B cell (primary cell): Measurements from ENCODE around the gene CDC26. TPM values are rescaled to one million over a fixed set of nuclear protein-coding genes. Genes with fewer than 3 reads are reported as not detected.
A peak's percentile ranks its signal among the peaks of the same experiment; 100 is the strongest.

ENCODE experiments used
- ATAC-seq: fragments of 200-7000 bp; cut with Tn5 transposase; one replicate; pipeline ENCODE4 v1.10.0; 2021; ENCODE audit warnings: low read depth, mild to moderate bottlenecking, moderate number of reproducible peaks, moderate library complexity
- CTCF ChIA-PET: fragments of 350-600 bp; sonication (Branson Sonifier 250); formaldehyde crosslinking; loops from one replicate; lab custom pipeline; 2021; ENCODE audit warnings: antibody characterized with exemption, inconsistent platforms; lab: Charles Lee
- POLR2A ChIA-PET: fragments of 350-600 bp; sonication (Branson Sonifier 250); formaldehyde crosslinking; loops from one replicate; lab custom pipeline; 2021; ENCODE audit warnings: antibody characterized with exemption; lab: Charles Lee
- DNase-seq: peaks from one replicate; pipeline ENCODE4 v3.0.0; 2013
- H2AFZ ChIP-seq: 2 replicates; pipeline ENCODE4 v1.6.1; 2012; ENCODE audit warnings: mild to moderate bottlenecking, low read depth, low read length; ENCODE audit not compliant: insufficient read depth, poor library complexity, severe bottlenecking
- H3K27ac ChIP-seq, 2 donors: 1 replicate in 1 of 2; 2 replicates in 1 of 2; pipeline ENCODE4 v1.5.1; 2012 to 2013; ENCODE audit warnings: low read length in 2 of 2, mild to moderate bottlenecking in 2 of 2, moderate library complexity in 1 of 2
- H3K27me3 ChIP-seq, 4 experiments: fragments of 200-600 bp in 1 of 4; sonication (generic) in 1 of 4; replicated peaks in 1 of 4; 1 replicate in 2 of 4; 2 replicates in 2 of 4; pipeline versions ENCODE4 v1.6.1 to v1.7.0; 2013 to 2016; ENCODE audit warnings: low read length in 3 of 4, mild to moderate bottlenecking in 2 of 4, mixed read lengths in 1 of 4, moderate library complexity in 1 of 4; ENCODE audit not compliant: insufficient read depth in 4 of 4, control insufficient read depth in 3 of 4; ENCODE audit errors: control extremely low read depth in 1 of 4
- H3K36me3 ChIP-seq, 2 experiments: replicated peaks in 1 of 2; 1 replicate in 1 of 2; 2 replicates in 1 of 2; pipeline versions ENCODE4 v1.6.1 to v1.7.1; 2013; ENCODE audit warnings: low read length in 1 of 2; ENCODE audit not compliant: insufficient read depth in 2 of 2, control insufficient read depth in 1 of 2; ENCODE audit errors: control extremely low read depth in 1 of 2, extremely low read depth in 1 of 2
- H3K4me1 ChIP-seq, 2 donors: fragments of 200-600 bp in 1 of 2; sonication (generic) in 1 of 2; 1 replicate in 1 of 2; 2 replicates in 1 of 2; pipeline versions ENCODE4 v1.5.1 to v1.6.1; 2013 to 2017; ENCODE audit warnings: low read length in 2 of 2; ENCODE audit not compliant: control insufficient read depth in 2 of 2, insufficient read depth in 2 of 2
- H3K4me2 ChIP-seq: replicated peaks from 2 replicates; pipeline ENCODE3; 2012; ENCODE audit warnings: mild to moderate bottlenecking, low read depth, low read length; ENCODE audit not compliant: poor library complexity, severe bottlenecking
- H3K4me3 ChIP-seq, 5 experiments: fragments of 200-600 bp in 1 of 5; sonication (generic) in 1 of 5; 1 replicate in 3 of 5; 2 replicates in 2 of 5; pipeline versions ENCODE4 v1.5.1 to v1.7.0; 2011 to 2016; ENCODE audit warnings: low read length in 4 of 5, mild to moderate bottlenecking in 4 of 5, low read depth in 2 of 5, control low read depth in 1 of 5, moderate library complexity in 1 of 5; ENCODE audit not compliant: insufficient read depth in 1 of 5; ENCODE audit errors: control extremely low read depth in 1 of 5, extremely low read depth in 1 of 5
- H3K79me2 ChIP-seq: fragments of 200-600 bp; sonication (generic); one replicate; pipeline ENCODE4 v1.6.0; 2016; ENCODE audit warnings: low read length; ENCODE audit not compliant: control insufficient read depth, insufficient read depth
- H3K9ac ChIP-seq: fragments of 200-600 bp; sonication (generic); 2 replicates; pipeline ENCODE4 v1.6.1; 2017; ENCODE audit warnings: mild to moderate bottlenecking, low read length, moderate library complexity
- H3K9me3 ChIP-seq, 3 donors: one replicate each; pipeline versions ENCODE4 v1.6.1 to v1.7.1; 2013; ENCODE audit warnings: low read length in 2 of 3; ENCODE audit not compliant: control insufficient read depth in 2 of 3, insufficient read depth in 1 of 3; ENCODE audit errors: control extremely low read depth in 1 of 3
- H4K20me1 ChIP-seq: 2 replicates; pipeline ENCODE4 v1.6.0; 2012; ENCODE audit warnings: mild to moderate bottlenecking, low read length; ENCODE audit not compliant: insufficient read depth, control insufficient read depth, poor library complexity, severe bottlenecking
- H3K27ac Mint-ChIP-seq: one replicate; pipeline ENCODE4 v1.8.0; 2021; ENCODE audit warnings: mixed read lengths
- H3K27me3 Mint-ChIP-seq: one replicate; pipeline ENCODE4 v1.8.0; 2021; ENCODE audit warnings: mixed read lengths
- H3K4me1 Mint-ChIP-seq: one replicate; pipeline ENCODE4 v1.8.0; 2021; ENCODE audit warnings: mixed read lengths
- H3K4me3 Mint-ChIP-seq: one replicate; pipeline ENCODE4 v1.8.0; 2021; ENCODE audit warnings: mixed read lengths
- H3K9me3 Mint-ChIP-seq: one replicate; pipeline ENCODE4 v1.8.0; 2022; ENCODE audit warnings: mixed read lengths; ENCODE audit not compliant: insufficient read depth
- EZH2 ChIP-seq: IDR thresholded peaks from 2 replicates; pipeline ENCODE4 v1.6.1; 2012; ENCODE audit warnings: borderline replicate concordance, low read depth, mild to moderate bottlenecking, moderate library complexity, low read length; ENCODE audit not compliant: insufficient read depth, poor library complexity, severe bottlenecking
- WGBS: methylation state at CpG from one replicate; pipeline ENCODE4 v1.1.5; 2013; ENCODE audit warnings: missing lambda C conversion rate; ENCODE audit not compliant: insufficient coverage; 5-methylcytosine and 5-hydroxymethylcytosine counted together
- intact Hi-C: fragments of 100-400 bp; cut with micrococcal nuclease; formaldehyde crosslinking; loops from one replicate; pipeline ENCODE4 v1.10.0; 2022
- polyA plus RNA-seq: library from polyadenylated mRNA; depleted of rRNA; stranded (reverse); fragments of >200 nt; gene quantifications from 2 replicates; pipeline ENCODE4 v1.2.3, GENCODE V29; 2012
- total RNA-seq, 2 donors: library from RNA; stranded (reverse); fragments of 120-200 nt in 1 of 2; gene quantifications; 1 replicate in 1 of 2; 2 replicates in 1 of 2; pipeline versions ENCODE4 v1.2.3 to v1.2.4, GENCODE V29; 2013 to 2022
- TF ChIP-seq, protein P1 (sequence below): fragments of 200-600 bp; IDR thresholded peaks from one replicate; pipeline ENCODE4 v1.8.0; 2022; ENCODE audit warnings: antibody characterized with exemption, mild to moderate bottlenecking

CDC26 gene
- total and polyA plus RNA-seq, 2 donors (not counting 1 experiment from before 2014, with no cell fraction given) = 14.8 to 32.9 TPM

DNA sequence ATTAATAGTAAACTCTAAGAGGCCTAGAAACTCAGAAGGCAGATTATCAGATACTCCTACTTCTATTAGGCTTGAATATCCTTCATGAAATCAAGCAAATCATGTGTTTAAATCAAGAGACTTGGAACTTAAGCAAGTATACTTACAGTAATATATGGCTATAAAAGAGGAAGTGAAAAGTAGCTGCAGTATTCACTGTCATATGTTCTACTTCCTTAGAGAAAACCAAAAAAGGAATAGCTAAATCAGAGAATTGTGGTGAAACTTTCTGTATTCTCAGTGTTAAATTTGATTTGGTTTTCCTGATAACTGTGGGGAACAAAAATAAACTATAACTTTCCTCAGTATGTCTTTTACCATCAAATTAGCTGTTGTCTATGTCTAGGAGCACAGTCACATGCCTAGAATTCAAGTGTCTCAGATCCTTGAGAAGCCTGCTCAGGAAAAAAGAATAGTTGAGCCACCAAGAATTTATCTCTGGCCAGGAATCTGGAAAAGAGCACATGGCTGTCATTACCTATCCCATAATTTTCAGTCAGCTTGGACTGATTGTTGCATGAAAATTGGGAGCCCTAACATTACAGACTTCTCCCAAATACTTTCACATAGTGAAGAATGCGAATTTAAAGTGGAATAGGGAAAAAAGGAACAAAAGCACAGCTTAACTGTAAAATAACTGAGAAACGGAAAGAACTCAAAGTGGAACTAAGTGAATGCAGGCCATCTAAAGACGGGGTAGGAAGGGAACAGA is 56.0 kb downstream of the CDC26 start:
- intact Hi-C loops = no loop called here
- WGBS = 0% methylated on average over 1 of the region's 3 CpGs
- no peaks in the 10 kb centered on the region for H3K27me3 ChIP-seq
- ATAC-seq (no peak), DNase-seq (peak; percentile 70)
- peaks cover 33 to 35% of the 10 kb centered on the region in 2 donors for H3K4me1 ChIP-seq
- TF ChIP-seq EZH2 = no peak
- TF ChIP-seq, protein P1, sequence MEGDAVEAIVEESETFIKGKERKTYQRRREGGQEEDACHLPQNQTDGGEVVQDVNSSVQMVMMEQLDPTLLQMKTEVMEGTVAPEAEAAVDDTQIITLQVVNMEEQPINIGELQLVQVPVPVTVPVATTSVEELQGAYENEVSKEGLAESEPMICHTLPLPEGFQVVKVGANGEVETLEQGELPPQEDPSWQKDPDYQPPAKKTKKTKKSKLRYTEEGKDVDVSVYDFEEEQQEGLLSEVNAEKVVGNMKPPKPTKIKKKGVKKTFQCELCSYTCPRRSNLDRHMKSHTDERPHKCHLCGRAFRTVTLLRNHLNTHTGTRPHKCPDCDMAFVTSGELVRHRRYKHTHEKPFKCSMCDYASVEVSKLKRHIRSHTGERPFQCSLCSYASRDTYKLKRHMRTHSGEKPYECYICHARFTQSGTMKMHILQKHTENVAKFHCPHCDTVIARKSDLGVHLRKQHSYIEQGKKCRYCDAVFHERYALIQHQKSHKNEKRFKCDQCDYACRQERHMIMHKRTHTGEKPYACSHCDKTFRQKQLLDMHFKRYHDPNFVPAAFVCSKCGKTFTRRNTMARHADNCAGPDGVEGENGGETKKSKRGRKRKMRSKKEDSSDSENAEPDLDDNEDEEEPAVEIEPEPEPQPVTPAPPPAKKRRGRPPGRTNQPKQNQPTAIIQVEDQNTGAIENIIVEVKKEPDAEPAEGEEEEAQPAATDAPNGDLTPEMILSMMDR = no peak
- CTCF ChIA-PET = interaction anchor here (0.7 to 5.6 kb wide), 5 partner anchors 13 to 439 kb away, joined by 3 to 39 read pairs (median 4); partner anchors contain the start of genes CDC26 and PRPF4
- Mint-ChIP-seq H3K4me3 (peak overlapping the region; percentile 95), H3K9me3 (no peaks in the 10 kb centered on the region), H3K27me3 (no peaks in the 10 kb centered on the region), H3K4me1 (peaks cover 53% of the 10 kb centered on the region), H3K27ac (peak overlapping the region; percentile 95)
- H3K4me2 ChIP-seq = peak overlapping the region; percentile 91
- no peak overlapping the region for H2AFZ ChIP-seq
- H3K79me2 ChIP-seq = peaks cover 70% of the 10 kb centered on the region
- H4K20me1 ChIP-seq = peaks cover 20% of the 10 kb centered on the region
- POLR2A ChIA-PET = interaction anchor here (0.8 to 2.1 kb wide), 3 partner anchors 12 to 191 kb away, joined by 4 to 12 read pairs (median 4); partner anchors contain the start of genes C9orf43, CDC26 and POLE3
- peak overlapping the region in 4 of 5 experiments; percentile 13 to 97 (median 58) for H3K4me3 ChIP-seq
- H3K36me3 ChIP-seq = no peaks in the 10 kb centered on the region
- peak overlapping the region; percentile 95 for H3K9ac ChIP-seq
- H3K27ac ChIP-seq = peak overlapping the region; percentile 59 to 84
- H3K9me3 ChIP-seq = peaks cover 0 to 4% (median 0%) of the 10 kb centered on the region in 3 donors

Other genes starting within 250 kb of the CDC26 start
- 3.6 and 4.0 TPM in 2 replicates for gene ZFP37, start 218.8 kb downstream of the CDC26 start, total RNA-seq
- 0.42 TPM in 2 replicates for gene ZFP37, start 218.8 kb downstream of the CDC26 start, polyA plus RNA-seq
- gene SLC31A2, start 124.6 kb downstream of the CDC26 start, total RNA-seq = 2.3 and 3.0 TPM in 2 replicates
- 0.67 and 1.3 TPM in 2 replicates for gene SLC31A2, start 124.6 kb downstream of the CDC26 start, polyA plus RNA-seq
- gene FKBP15, start 54.3 kb downstream of the CDC26 start, total RNA-seq = 40.6 and 41.2 TPM in 2 replicates
- 21.1 and 28.8 TPM in 2 replicates for gene FKBP15, start 54.3 kb downstream of the CDC26 start, polyA plus RNA-seq
- gene SLC31A1, start 54.0 kb downstream of the CDC26 start, total RNA-seq = 3.2 and 3.5 TPM in 2 replicates
- gene SLC31A1, start 54.0 kb downstream of the CDC26 start, polyA plus RNA-seq = 1.1 and 2.6 TPM in 2 replicates
- gene PRPF4, start 86 bp upstream of the CDC26 start, total RNA-seq = 28.2 and 30.8 TPM in 2 replicates
- 11.4 and 26.2 TPM in 2 replicates for gene PRPF4, start 86 bp upstream of the CDC26 start, polyA plus RNA-seq
- gene RNF183, start 27.8 kb upstream of the CDC26 start, total RNA-seq = 0.39 TPM in 1 of 2 replicates, not detected in the other
- gene RNF183, start 27.8 kb upstream of the CDC26 start, polyA plus RNA-seq = 0.04 and 0.58 TPM in 2 replicates
- gene WDR31, start 64.7 kb upstream of the CDC26 start, total RNA-seq = 0.62 and 1.0 TPM in 2 replicates
- 0.17 and 0.36 TPM in 2 replicates for gene WDR31, start 64.7 kb upstream of the CDC26 start, polyA plus RNA-seq
- gene BSPRY, start 74.0 kb upstream of the CDC26 start, total RNA-seq = 0.58 and 0.59 TPM in 2 replicates
- 0.42 and 0.78 TPM in 2 replicates for gene BSPRY, start 74.0 kb upstream of the CDC26 start, polyA plus RNA-seq
- gene HDHD3, start 101.4 kb upstream of the CDC26 start, total RNA-seq = 26.2 and 29.6 TPM in 2 replicates
- 22.7 and 36.3 TPM in 2 replicates for gene HDHD3, start 101.4 kb upstream of the CDC26 start, polyA plus RNA-seq
- 39.8 and 40.1 TPM in 2 replicates for gene ALAD, start 125.7 kb upstream of the CDC26 start, total RNA-seq
- gene ALAD, start 125.7 kb upstream of the CDC26 start, polyA plus RNA-seq = 14.7 and 22.0 TPM in 2 replicates
- gene POLE3, start 135.1 kb upstream of the CDC26 start, total RNA-seq = 46.1 and 50.3 TPM in 2 replicates
- gene POLE3, start 135.1 kb upstream of the CDC26 start, polyA plus RNA-seq = 60.7 and 97.8 TPM in 2 replicates
- 0.58 and 1.7 TPM in 2 replicates for gene C9orf43, start 135.2 kb upstream of the CDC26 start, total RNA-seq
- gene C9orf43, start 135.2 kb upstream of the CDC26 start, polyA plus RNA-seq = 0.57 and 0.79 TPM in 2 replicates
- gene RGS3, start 188.2 kb upstream of the CDC26 start, total RNA-seq = 12.3 and 15.6 TPM in 2 replicates
- 5.1 and 12.0 TPM in 2 replicates for gene RGS3, start 188.2 kb upstream of the CDC26 start, polyA plus RNA-seq